A673 (cell line): ENCODE measurements around the gene PEA15.

ENCODE experiments used
- CTCF ChIP-seq: fragments of 300-800, 200-600 bp; sonication (generic); conservative IDR thresholded peaks from 2 replicates; pipeline ENCODE4 v1.5.1; 2017; ENCODE audit warnings: low read depth, mild to moderate bottlenecking, antibody characterized with exemption, low read length, moderate library complexity, mixed read lengths
- EZH2 ChIP-seq: fragments of 200-600 bp; sonication (generic); IDR thresholded peaks from 2 replicates; pipeline ENCODE4 v1.6.1; 2017; ENCODE audit warnings: borderline replicate concordance, low read depth, mild to moderate bottlenecking, mixed read lengths, antibody characterized with exemption, low read length; ENCODE audit not compliant: poor library complexity, severe bottlenecking

- no peak for TF ChIP-seq CTCF
- TF ChIP-seq EZH2 = no peak
These were observed 33.2 kb upstream of the PEA15 start for GRCh38 chr1:160171980-160172379.
